Endodermal cell (in vitro differentiated cells): Measurements from ENCODE around the gene PTTG1. TPM values are rescaled to one million over a fixed set of nuclear protein-coding genes. Genes with fewer than 3 reads are reported as not detected.

ENCODE experiments used
- DNase-seq: peaks from one replicate; pipeline ENCODE4 v3.0.0-alpha.2; 2017
- H3K27ac ChIP-seq: 2 replicates; pipeline ENCODE4 v1.5.1; 2013; ENCODE audit warnings: mild to moderate bottlenecking, low read depth, low read length, moderate library complexity
- H3K27me3 ChIP-seq: 2 replicates; pipeline ENCODE4 v1.6.1; 2013; ENCODE audit warnings: mild to moderate bottlenecking, low read length, moderate library complexity; ENCODE audit not compliant: insufficient read depth, control insufficient read depth, poor library complexity, severe bottlenecking
- H3K36me3 ChIP-seq: 2 replicates; pipeline ENCODE4 v1.7.0; 2013; ENCODE audit warnings: mild to moderate bottlenecking, low read length, moderate library complexity; ENCODE audit not compliant: control insufficient read depth, insufficient read depth
- H3K4me1 ChIP-seq: one replicate; pipeline ENCODE4 v1.7.0; 2013; ENCODE audit warnings: low read length; ENCODE audit not compliant: control insufficient read depth, insufficient read depth
- H3K4me3 ChIP-seq: 2 replicates; pipeline ENCODE4 v1.5.1; 2013; ENCODE audit warnings: mild to moderate bottlenecking, low read length, moderate library complexity
- H3K9ac ChIP-seq: 2 replicates; pipeline ENCODE4 v1.6.1; 2013; ENCODE audit warnings: mild to moderate bottlenecking, low read length, moderate library complexity; ENCODE audit not compliant: poor library complexity, severe bottlenecking; ENCODE audit errors: extremely low read depth
- H3K9me3 ChIP-seq: 2 replicates; pipeline ENCODE4 v1.6.1; 2013; ENCODE audit warnings: mild to moderate bottlenecking, low read length, moderate library complexity; ENCODE audit not compliant: control insufficient read depth
- H3K27ac Mint-ChIP-seq: 2 replicates; pipeline ENCODE4 v1.8.0; 2020; ENCODE audit warnings: mixed read lengths
- H3K27me3 Mint-ChIP-seq: 2 replicates; pipeline ENCODE4 v1.8.0; 2021; ENCODE audit warnings: mild to moderate bottlenecking, mixed read lengths; ENCODE audit not compliant: insufficient read depth
- H3K36me3 Mint-ChIP-seq: 2 replicates; pipeline ENCODE4 v1.8.0; 2020; ENCODE audit warnings: low read depth, mixed read lengths
- H3K4me1 Mint-ChIP-seq: 2 replicates; pipeline ENCODE4 v1.8.0; 2020; ENCODE audit warnings: mixed read lengths
- H3K4me3 Mint-ChIP-seq: 2 replicates; pipeline ENCODE4 v1.8.0; 2020; ENCODE audit warnings: mild to moderate bottlenecking, moderate library complexity, mixed read lengths
- H3K9me3 Mint-ChIP-seq: 2 replicates; pipeline ENCODE4 v1.8.0; 2020; ENCODE audit warnings: mild to moderate bottlenecking, mixed read lengths
- CTCF ChIP-seq: fragments of 200-600 bp; sonication (generic); conservative IDR thresholded peaks from 2 replicates; pipeline ENCODE4 v1.5.0; 2021; ENCODE audit warnings: antibody characterized with exemption, mild to moderate bottlenecking
- whole genome bisulfite sequencing, 2 experiments: methylation state at CpG; one replicate each; pipeline versions ENCODE4 v1.1.5 to v1.1.7; 2013; ENCODE audit warnings: missing lambda C conversion rate in 2 of 2, mixed read lengths in 1 of 2; ENCODE audit not compliant: insufficient coverage in 1 of 2, insufficient read length in 1 of 2; 5-methylcytosine and 5-hydroxymethylcytosine counted together
- total RNA-seq, 2 donors: library from RNA; stranded (reverse); fragmentation: NEBNext Ultra II Directional in 1 of 2; extraction: Animal tissue kit (Norgen Biotek cat#: 25700) in 1 of 2; gene quantifications; 2 replicates in 1 of 2; 3 replicates in 1 of 2; pipeline ENCODE4 v1.2.1, GENCODE V29; 2021

Gene PTTG1
- total RNA-seq, 2 donors from 2014 or later: 121 to 162 TPM

GRCh38 chr5:160466116-160466515, 44.5 kb downstream of the PTTG1 start:
- Histone ChIP-seq H3K4me1 (no peaks in the 10 kb centered on the region), H3K27ac (no peak overlapping the region), H3K9me3 (no peaks in the 10 kb centered on the region), H3K4me3 (no peak overlapping the region), H3K27me3 (no peaks in the 10 kb centered on the region), H3K36me3 (no peaks in the 10 kb centered on the region), H3K9ac (no peak overlapping the region)
- H3K4me1 Mint-ChIP-seq: peaks cover 12% of the 10 kb centered on the region
- H3K27ac Mint-ChIP-seq: no peak overlapping the region
- peaks cover 11% of the 10 kb centered on the region for H3K27me3 Mint-ChIP-seq
- H3K4me3 Mint-ChIP-seq: no peak overlapping the region
- no peak for TF ChIP-seq CTCF
- H3K36me3 Mint-ChIP-seq: no peaks in the 10 kb centered on the region
- peaks cover 5% of the 10 kb centered on the region for H3K9me3 Mint-ChIP-seq
- 91 to 96% methylated on average over 3 to 5 of the region's 5 CpGs for WGBS, 2 experiments
- DNase-seq: no peak

GRCh38 chr5:160466889-160467554, 45.4 kb downstream of the PTTG1 start:
- Histone ChIP-seq H3K9me3 (no peaks in the 10 kb centered on the region), H3K27me3 (no peaks in the 10 kb centered on the region), H3K4me3 (no peak overlapping the region), H3K4me1 (no peaks in the 10 kb centered on the region), H3K9ac (no peak overlapping the region), H3K36me3 (no peaks in the 10 kb centered on the region), H3K27ac (no peak overlapping the region)
- Mint-ChIP-seq H3K27me3 (peaks cover 11% of the 10 kb centered on the region), H3K27ac (no peak overlapping the region), H3K4me3 (no peak overlapping the region), H3K36me3 (no peaks in the 10 kb centered on the region), H3K4me1 (peaks cover 12% of the 10 kb centered on the region), H3K9me3 (no peaks in the 10 kb centered on the region)
- 85 to 97% methylated on average over 9 of the region's 9 CpGs for WGBS, 2 experiments
- TF ChIP-seq CTCF: no peak
- DNase-seq: no peak

GRCh38 chr5:160467555-160468362, 46.1 kb downstream of the PTTG1 start:
- no peak overlapping the region for H3K4me3 ChIP-seq
- no peaks in the 10 kb centered on the region for H3K27me3 ChIP-seq
- no peaks in the 10 kb centered on the region for H3K9me3 Mint-ChIP-seq
- no peak for TF ChIP-seq CTCF
- no peak for DNase-seq
- no peak overlapping the region for H3K4me3 Mint-ChIP-seq
- no peaks in the 10 kb centered on the region for H3K36me3 Mint-ChIP-seq
- H3K4me1 ChIP-seq: no peaks in the 10 kb centered on the region
- H3K27me3 Mint-ChIP-seq: peaks cover 11% of the 10 kb centered on the region
- 84 to 93% methylated on average over 11 to 29 of the region's 29 CpGs for WGBS, 2 experiments
- no peaks in the 10 kb centered on the region for H3K36me3 ChIP-seq
- no peak overlapping the region for H3K9ac ChIP-seq
- no peaks in the 10 kb centered on the region for H3K9me3 ChIP-seq
- H3K27ac ChIP-seq: no peak overlapping the region
- H3K27ac Mint-ChIP-seq: no peak overlapping the region
- H3K4me1 Mint-ChIP-seq: peaks cover 12% of the 10 kb centered on the region
